HFF-Myc (cell line): ENCODE data around the gene SMAD5.

Experiments
- DNase-seq: peaks from one replicate; pipeline ENCODE4 v3.0.0-alpha.2; 2011; ENCODE audit warnings: low read depth; ENCODE audit errors: extremely low read depth
- H3K4me3 ChIP-seq: replicated peaks from 2 replicates; pipeline ENCODE4 v1.5.1; 2011; ENCODE audit warnings: low read depth, mild to moderate bottlenecking, control low read depth, low read length
- CTCF ChIP-seq: IDR thresholded peaks from 2 replicates; pipeline ENCODE4 v1.5.1; 2012; ENCODE audit warnings: mild to moderate bottlenecking, low read depth, low read length, control low read depth; ENCODE audit errors: missing control alignments

The SMAD5 gene

GRCh38 chr5:136193322-136193935, 60.8 kb downstream of the SMAD5 start:
- H3K4me3 ChIP-seq, result no peak overlapping the region
- TF ChIP-seq CTCF, result no peak
- DNase-seq, result no peak

DNA sequence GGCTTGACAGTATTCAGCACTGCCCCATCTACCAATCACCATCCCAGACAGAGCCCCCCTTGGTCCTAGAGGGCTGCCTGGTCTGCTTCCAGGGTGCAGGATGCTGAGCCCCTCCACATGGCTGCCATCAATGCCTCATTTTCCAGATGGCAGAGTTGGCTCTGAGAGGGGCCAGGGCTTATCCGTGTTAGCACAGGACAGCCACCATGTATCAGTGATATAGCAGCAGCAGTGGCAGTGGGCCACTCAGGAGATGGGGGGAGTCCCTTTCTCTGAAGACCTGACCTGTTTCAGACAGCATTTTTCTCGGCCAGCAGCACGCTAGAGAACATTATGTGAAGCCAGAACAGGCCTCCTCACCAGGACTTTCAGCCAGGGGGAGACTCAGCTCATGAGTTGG, 61.9 kb downstream of the SMAD5 start:
- H3K4me3 ChIP-seq, result no peak overlapping the region
- no peak for DNase-seq
- TF ChIP-seq CTCF, result no peak

- no peak overlapping the region for H3K4me3 ChIP-seq
- DNase-seq, result no peak
- TF ChIP-seq CTCF, result no peak
Observed at GRCh38 chr5:136195971-136196820, 63.6 kb downstream of the SMAD5 start.

DNA sequence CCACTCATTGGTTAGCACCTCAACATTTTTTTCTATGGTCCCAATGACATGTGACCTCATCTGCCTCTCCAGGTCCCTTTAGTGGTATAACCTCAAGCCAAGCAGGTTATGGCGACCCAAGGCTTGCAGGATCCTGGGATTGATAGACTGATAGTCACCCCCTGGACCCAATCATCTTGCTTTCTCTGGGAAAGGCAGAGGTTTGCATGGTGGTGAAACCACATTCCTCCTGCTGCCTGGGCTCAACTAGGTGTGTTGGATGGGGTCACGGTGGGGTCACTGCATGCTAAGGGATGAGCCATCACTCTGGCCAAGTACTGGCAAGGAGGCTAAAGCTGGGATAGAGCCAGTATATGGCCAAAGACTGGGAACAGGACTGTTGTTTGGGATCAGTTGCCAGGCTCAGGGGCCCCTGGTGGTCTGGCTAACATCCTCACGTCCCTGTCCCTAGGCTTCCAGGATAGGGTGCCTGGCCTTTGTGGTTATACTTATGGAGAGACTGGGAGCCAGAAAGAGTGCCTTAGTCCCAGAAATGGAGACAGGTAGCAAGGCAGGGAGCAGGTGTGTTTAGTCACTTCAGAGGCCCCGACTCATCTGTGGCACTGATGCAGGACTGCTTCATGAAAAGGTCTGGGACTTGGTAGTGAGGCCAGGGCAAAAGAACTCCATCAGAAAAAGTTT, 65.0 kb downstream of the SMAD5 start:
- DNase-seq, result no peak
- H3K4me3 ChIP-seq, result no peak overlapping the region
- no peak for TF ChIP-seq CTCF

DNA sequence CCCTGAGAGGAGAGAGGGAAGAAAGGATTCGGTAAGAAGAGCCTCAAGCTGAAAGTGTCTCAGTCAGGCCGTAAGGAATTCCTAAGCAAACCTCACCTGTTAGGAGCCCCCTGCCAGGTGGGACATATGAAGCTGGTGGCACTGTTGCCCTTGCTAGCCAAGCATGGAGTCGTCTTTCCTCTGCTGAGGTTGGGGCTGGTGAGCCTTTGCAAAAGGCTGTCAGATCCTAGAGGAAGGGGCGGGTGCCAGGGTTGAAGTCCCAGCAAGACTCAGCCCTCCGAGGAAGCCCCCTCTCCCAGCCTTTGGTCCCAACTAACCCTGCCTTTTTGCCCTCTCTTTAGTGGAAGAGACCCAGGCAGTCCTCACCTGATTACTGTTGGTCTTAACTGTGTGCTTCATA, 65.8 kb downstream of the SMAD5 start:
- no peak for DNase-seq
- TF ChIP-seq CTCF, result no peak

DNA sequence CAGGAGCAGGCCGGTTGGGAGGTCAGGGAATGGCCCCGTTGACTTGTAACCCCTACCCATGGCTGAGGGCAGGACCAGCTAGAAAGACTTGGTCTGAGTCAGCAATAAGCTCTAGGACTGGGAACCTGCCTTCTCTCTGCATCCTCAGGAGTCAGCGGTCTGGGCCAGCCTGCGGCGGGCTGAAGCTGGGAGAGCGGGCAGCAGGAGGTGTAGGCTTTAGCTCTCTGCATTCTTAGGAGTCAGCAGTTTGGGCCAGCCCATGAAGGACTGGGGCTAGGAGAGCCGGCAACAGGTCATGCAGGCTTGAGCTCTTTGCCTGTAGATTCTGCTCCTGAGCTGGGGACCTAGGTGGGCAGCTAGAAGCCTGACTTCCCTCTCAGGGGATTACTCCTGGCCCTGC, 66.8 kb downstream of the SMAD5 start:
- no peak for DNase-seq
- H3K4me3 ChIP-seq, result no peak overlapping the region
- TF ChIP-seq CTCF, result no peak

More for the DNA sequence above, 65.8 kb downstream of the SMAD5 start:
- no peak overlapping the region for H3K4me3 ChIP-seq
